Measurements from ENCODE around the gene CRACR2B.

The CRACR2B gene

DNA sequence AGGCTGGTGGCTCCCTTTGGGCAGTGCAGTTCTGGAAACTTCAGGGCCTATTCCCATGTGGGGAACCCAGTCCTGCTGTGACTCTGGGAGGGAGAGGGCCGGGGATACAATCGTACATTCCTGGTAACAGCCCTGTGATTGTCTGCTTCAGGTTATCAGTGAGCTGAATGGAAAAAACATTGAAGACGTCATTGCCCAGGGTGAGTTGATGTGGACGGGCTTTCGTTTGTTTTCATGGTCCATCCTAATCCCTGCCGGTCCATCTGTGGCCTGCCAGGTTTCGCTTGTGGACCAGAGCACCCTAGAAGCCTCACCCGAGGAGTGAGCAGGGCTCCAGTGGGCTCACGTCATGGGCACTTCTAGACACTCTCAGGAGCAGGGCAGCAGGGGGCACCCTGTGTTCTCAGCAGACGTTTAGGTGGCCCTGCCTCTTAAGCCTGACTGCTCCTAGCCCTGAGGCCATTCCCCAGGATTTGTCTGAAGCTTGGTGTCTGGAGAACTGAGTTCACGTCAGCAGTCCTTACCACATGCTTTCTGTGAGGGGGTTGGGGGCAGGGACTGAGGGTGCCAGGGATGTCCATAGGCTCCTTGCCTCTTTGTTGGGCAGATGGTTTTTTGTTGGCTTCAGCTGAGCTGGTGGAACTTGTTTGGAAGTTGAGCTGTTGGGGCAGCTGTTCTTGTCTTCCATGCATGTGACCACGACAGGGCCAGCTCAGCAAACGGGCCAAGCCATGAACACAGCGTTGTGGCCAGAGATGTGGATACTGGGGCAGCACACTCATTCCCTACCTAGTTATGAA, 16.1 kb upstream of the CRACR2B start:
- H3K9ac ChIP-seq (ENCODE audit: low read depth in 1 of 2, low read length in 2 of 2): peak overlapping the region; percentile 85 to 100
- H3K27ac ChIP-seq (ENCODE audit: low read depth, low read length): no peak overlapping the region
- peaks cover 22 to 31% of the 10 kb centered on the region in 2 donors for H3K36me3 ChIP-seq (ENCODE audit: control insufficient read depth in 1 of 2, insufficient read depth in 2 of 2, low read length in 2 of 2)
- peaks cover 19 to 32% of the 10 kb centered on the region in 2 donors for H3K4me1 ChIP-seq (ENCODE audit: control insufficient read depth in 1 of 2, insufficient read depth in 2 of 2, low read length in 2 of 2)
- H3K9me3 ChIP-seq (ENCODE audit: control insufficient read depth in 1 of 2, low read length in 2 of 2): no peaks in the 10 kb centered on the region
- H3K27me3 ChIP-seq (ENCODE audit: control insufficient read depth in 1 of 2, insufficient read depth in 2 of 2, low read length in 2 of 2): no peaks in the 10 kb centered on the region
- H3K4me3 ChIP-seq (ENCODE audit: low read depth in 1 of 2, low read length in 2 of 2): peak overlapping the region; percentile 78 to 94

DNA sequence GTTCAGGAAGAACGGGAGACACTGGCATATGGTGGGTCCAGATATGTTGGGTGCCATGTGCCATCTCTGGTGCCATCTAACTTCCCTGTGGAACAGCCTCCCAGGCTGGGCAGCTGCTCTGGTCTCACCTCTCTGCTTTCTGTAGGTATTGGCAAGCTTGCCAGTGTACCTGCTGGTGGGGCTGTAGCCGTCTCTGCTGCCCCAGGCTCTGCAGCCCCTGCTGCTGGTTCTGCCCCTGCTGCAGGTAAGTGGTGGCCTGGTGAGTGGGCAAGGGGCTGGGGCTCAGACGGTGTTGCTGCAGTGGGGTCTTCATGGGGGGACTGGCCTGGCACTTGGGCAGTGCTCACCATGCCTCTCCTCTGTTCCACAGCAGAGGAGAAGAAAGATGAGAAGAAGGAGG, 15.3 kb upstream of the CRACR2B start:
- Histone ChIP-seq H3K4me1 (ENCODE audit: control insufficient read depth in 1 of 2, insufficient read depth in 2 of 2, low read length in 2 of 2) (peaks cover 19 to 32% of the 10 kb centered on the region in 2 donors), H3K9me3 (ENCODE audit: control insufficient read depth in 1 of 2, low read length in 2 of 2) (no peaks in the 10 kb centered on the region), H3K27me3 (ENCODE audit: control insufficient read depth in 1 of 2, insufficient read depth in 2 of 2, low read length in 2 of 2) (no peaks in the 10 kb centered on the region), H3K36me3 (ENCODE audit: control insufficient read depth in 1 of 2, insufficient read depth in 2 of 2, low read length in 2 of 2) (peaks cover 22 to 31% of the 10 kb centered on the region in 2 donors), H3K27ac (ENCODE audit: low read depth, low read length) (no peak overlapping the region), H3K9ac (ENCODE audit: low read depth in 1 of 2, low read length in 2 of 2) (no peak overlapping the region), H3K4me3 (ENCODE audit: low read depth in 1 of 2, low read length in 2 of 2) (no peak overlapping the region)

DNA sequence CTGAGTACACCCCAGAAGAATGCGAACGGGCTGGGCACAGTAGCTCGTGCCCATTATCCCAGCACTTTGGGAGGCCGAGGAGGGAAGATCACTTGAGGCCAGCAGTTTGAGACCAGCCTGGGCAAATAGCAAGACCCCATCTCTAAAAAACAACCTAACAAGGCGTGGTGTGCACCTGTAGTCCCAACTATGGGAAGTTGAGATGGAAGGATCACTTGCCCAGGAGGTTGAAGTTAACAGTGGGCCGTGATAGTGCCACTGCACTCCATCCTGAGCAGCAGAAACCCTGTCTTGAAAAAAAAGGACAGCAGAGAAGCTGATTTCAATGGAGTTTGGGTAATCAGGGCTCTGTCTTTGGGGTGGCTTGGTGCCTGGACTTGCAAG, 14.7 kb upstream of the CRACR2B start:
- Histone ChIP-seq H3K27ac (ENCODE audit: low read depth, low read length) (no peak overlapping the region), H3K4me3 (ENCODE audit: low read depth in 1 of 2, low read length in 2 of 2) (no peak overlapping the region), H3K36me3 (ENCODE audit: control insufficient read depth in 1 of 2, insufficient read depth in 2 of 2, low read length in 2 of 2) (peaks cover 22 to 31% of the 10 kb centered on the region in 2 donors), H3K4me1 (ENCODE audit: control insufficient read depth in 1 of 2, insufficient read depth in 2 of 2, low read length in 2 of 2) (peaks cover 19 to 28% of the 10 kb centered on the region in 2 donors), H3K27me3 (ENCODE audit: control insufficient read depth in 1 of 2, insufficient read depth in 2 of 2, low read length in 2 of 2) (no peaks in the 10 kb centered on the region), H3K9ac (ENCODE audit: low read depth in 1 of 2, low read length in 2 of 2) (no peak overlapping the region), H3K9me3 (ENCODE audit: control insufficient read depth in 1 of 2, low read length in 2 of 2) (no peaks in the 10 kb centered on the region)

DNA sequence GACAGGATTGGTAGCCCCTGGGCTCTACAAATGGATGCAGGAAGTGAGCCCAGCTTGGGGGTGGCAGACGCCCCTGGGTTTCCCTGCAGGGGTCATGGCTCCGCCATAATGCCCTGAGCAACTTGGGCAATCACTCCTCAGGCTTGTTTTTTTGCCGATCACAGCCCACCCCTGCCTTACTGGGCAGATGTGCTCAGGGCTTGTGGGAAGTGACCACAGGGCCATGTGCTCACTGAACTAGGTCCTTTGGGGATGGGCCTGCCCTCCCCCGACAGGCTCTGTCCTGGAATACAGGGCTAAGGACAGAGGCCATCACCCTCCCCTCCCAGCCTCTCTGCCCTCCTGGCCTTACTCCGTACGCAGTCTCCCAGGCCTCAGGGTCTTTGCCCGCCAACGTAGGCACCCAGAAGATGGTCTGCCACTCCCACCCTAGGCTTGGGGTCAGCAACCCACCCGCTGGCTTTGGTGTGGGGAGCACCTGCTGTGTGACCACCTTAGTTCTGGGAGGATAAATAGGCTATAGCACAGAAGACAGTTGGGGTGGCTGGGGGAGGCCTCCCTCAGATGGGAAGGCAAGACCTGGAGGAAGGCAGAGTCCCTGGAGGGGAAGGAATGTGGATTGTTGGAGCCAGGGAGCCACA, 14.1 kb upstream of the CRACR2B start:
- H3K4me1 ChIP-seq (ENCODE audit: control insufficient read depth in 1 of 2, insufficient read depth in 2 of 2, low read length in 2 of 2): peaks cover 19 to 27% of the 10 kb centered on the region in 2 donors
- no peaks in the 10 kb centered on the region for H3K9me3 ChIP-seq (ENCODE audit: control insufficient read depth in 1 of 2, low read length in 2 of 2)
- H3K4me3 ChIP-seq (ENCODE audit: low read depth in 1 of 2, low read length in 2 of 2): no peak overlapping the region
- no peaks in the 10 kb centered on the region for H3K27me3 ChIP-seq (ENCODE audit: control insufficient read depth in 1 of 2, insufficient read depth in 2 of 2, low read length in 2 of 2)
- H3K27ac ChIP-seq (ENCODE audit: low read depth, low read length): no peak overlapping the region
- no peak overlapping the region for H3K9ac ChIP-seq (ENCODE audit: low read depth in 1 of 2, low read length in 2 of 2)
- H3K36me3 ChIP-seq (ENCODE audit: control insufficient read depth in 1 of 2, insufficient read depth in 2 of 2, low read length in 2 of 2): peaks cover 22 to 31% of the 10 kb centered on the region in 2 donors

DNA sequence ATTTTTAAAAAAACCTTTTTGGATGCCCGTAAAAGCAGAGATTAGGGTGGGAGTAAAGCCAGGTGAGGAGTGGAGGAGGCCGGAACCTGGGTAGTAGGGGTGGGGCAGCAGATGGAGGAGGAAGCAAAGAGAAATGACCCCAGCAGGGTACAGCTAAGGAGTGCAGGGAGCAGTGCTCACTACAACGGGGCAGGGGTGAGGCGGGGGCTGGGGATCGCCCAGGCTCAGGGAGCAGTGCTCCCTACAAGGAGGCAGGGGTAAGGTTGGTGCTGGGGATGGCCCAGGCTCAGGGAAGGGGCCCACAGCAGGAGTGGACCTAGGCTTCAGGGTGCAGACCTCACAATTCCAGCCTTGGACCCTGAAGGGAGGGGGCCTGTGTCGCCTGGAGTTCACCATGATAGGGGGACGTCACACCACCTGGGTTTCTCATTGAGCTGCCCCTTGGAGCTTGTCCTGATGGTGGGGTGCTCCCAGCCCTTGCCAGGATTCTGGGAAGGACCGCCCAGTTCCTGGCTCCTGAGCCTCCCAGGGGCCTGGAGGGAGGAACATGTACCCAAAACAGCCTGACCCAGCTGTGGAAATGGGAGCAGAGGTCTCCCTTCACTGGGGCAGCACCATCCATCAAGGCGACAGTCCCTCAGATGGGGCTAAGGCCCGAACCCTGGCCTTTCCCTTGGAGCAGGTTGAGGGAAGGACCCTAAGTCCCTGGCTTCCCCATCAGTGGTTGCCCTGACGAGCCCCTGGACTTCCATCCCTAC, 11.9 kb upstream of the CRACR2B start:
- Histone ChIP-seq H3K4me3 (ENCODE audit: low read depth in 1 of 2, low read length in 2 of 2) (no peak overlapping the region), H3K9ac (ENCODE audit: low read depth in 1 of 2, low read length in 2 of 2) (no peak overlapping the region), H3K4me1 (ENCODE audit: control insufficient read depth in 1 of 2, insufficient read depth in 2 of 2, low read length in 2 of 2) (peaks cover 23 to 25% of the 10 kb centered on the region in 2 donors), H3K9me3 (ENCODE audit: control insufficient read depth in 1 of 2, low read length in 2 of 2) (no peaks in the 10 kb centered on the region), H3K27ac (ENCODE audit: low read depth, low read length) (no peak overlapping the region), H3K36me3 (ENCODE audit: control insufficient read depth in 1 of 2, insufficient read depth in 2 of 2, low read length in 2 of 2) (peaks cover 22 to 31% of the 10 kb centered on the region in 2 donors), H3K27me3 (ENCODE audit: control insufficient read depth in 1 of 2, insufficient read depth in 2 of 2, low read length in 2 of 2) (no peaks in the 10 kb centered on the region)

DNA sequence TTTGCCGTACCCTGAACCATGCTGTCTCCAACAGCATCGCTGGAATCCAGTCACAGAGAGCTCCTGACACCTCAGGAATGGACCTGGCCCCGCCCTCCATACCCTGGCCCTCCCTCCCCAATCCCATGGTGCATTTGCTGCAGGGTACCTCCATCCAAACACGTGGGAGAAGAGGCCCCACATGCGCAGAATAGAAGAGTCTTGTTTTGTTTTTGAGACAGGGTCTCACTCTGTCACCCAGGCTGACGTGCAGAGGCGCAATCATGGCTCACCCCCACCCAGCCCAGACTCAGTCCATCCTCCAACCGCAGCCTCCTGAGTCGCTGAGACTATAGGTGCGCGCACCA, 11.3 kb upstream of the CRACR2B start:
- H3K9ac ChIP-seq (ENCODE audit: low read depth in 1 of 2, low read length in 2 of 2): no peak overlapping the region
- H3K27ac ChIP-seq (ENCODE audit: low read depth, low read length): no peak overlapping the region
- H3K9me3 ChIP-seq (ENCODE audit: control insufficient read depth in 1 of 2, low read length in 2 of 2): no peaks in the 10 kb centered on the region
- no peak overlapping the region for H3K4me3 ChIP-seq (ENCODE audit: low read depth in 1 of 2, low read length in 2 of 2)
- H3K4me1 ChIP-seq (ENCODE audit: control insufficient read depth in 1 of 2, insufficient read depth in 2 of 2, low read length in 2 of 2): peaks cover 23 to 25% of the 10 kb centered on the region in 2 donors
- H3K27me3 ChIP-seq (ENCODE audit: control insufficient read depth in 1 of 2, insufficient read depth in 2 of 2, low read length in 2 of 2): no peaks in the 10 kb centered on the region
- H3K36me3 ChIP-seq (ENCODE audit: control insufficient read depth in 1 of 2, insufficient read depth in 2 of 2, low read length in 2 of 2): peaks cover 20 to 26% of the 10 kb centered on the region in 2 donors

DNA sequence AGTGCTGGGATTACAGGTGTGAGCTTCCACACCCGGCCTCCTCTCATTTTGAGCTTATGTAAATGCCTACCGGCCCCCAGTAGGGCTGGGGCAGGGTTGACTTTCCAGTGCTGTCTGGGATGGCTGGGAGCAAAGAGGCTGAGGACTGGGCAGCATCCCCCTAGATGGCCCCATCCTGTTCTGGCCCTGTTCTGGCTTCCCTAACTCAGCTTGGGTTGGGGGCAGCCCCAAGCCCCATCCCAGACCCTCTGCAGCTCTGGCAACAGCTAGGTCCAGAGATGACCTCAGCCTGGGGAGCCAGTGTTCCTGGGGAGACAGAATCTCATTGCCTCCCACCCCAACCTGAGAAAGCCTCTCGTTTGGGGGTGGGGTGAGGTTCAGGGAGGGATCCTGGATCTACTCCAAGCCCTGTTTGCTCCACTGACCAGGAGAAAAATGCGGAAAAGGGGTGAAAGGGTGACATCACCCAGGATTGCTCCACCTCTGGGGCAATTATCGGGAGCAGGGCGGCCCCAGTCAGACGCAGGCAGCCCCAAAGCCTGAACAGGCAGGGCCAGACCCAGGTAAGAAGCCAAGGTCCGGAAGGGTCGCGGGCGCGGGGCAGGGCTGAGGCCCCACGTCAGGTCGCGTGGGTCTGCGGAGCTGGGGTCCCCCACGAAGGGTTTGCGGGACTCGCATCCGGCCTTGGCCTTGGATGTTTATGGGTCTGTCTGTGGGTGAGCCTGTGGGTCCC, 9.2 kb upstream of the CRACR2B start, which contains the start of gene PNPLA2:
TSS of gene PNPLA2 (plus strand) at position 519 of the 733 bp plus-strand sequence. CDS start 805 bp downstream, outside the sequence.
- H3K36me3 ChIP-seq (ENCODE audit: control insufficient read depth in 1 of 2, insufficient read depth in 2 of 2, low read length in 2 of 2): peaks cover 0 to 9% of the 10 kb centered on the region in 2 donors
- peak within 1 kb of the TSS; percentile 75 to 87 for H3K4me3 ChIP-seq (ENCODE audit: low read depth in 1 of 2, low read length in 2 of 2)
- peak within 1 kb of the TSS; percentile 79 to 88 for H3K9ac ChIP-seq (ENCODE audit: low read depth in 1 of 2, low read length in 2 of 2)
- no peaks in the 10 kb centered on the region for H3K27me3 ChIP-seq (ENCODE audit: control insufficient read depth in 1 of 2, insufficient read depth in 2 of 2, low read length in 2 of 2)
- H3K9me3 ChIP-seq (ENCODE audit: control insufficient read depth in 1 of 2, low read length in 2 of 2): no peaks in the 10 kb centered on the region
- H3K4me1 ChIP-seq (ENCODE audit: control insufficient read depth in 1 of 2, insufficient read depth in 2 of 2, low read length in 2 of 2): peaks cover 28 to 29% of the 10 kb centered on the region in 2 donors
- H3K27ac ChIP-seq (ENCODE audit: low read depth, low read length): peak within 1 kb of the TSS; percentile 96

DNA sequence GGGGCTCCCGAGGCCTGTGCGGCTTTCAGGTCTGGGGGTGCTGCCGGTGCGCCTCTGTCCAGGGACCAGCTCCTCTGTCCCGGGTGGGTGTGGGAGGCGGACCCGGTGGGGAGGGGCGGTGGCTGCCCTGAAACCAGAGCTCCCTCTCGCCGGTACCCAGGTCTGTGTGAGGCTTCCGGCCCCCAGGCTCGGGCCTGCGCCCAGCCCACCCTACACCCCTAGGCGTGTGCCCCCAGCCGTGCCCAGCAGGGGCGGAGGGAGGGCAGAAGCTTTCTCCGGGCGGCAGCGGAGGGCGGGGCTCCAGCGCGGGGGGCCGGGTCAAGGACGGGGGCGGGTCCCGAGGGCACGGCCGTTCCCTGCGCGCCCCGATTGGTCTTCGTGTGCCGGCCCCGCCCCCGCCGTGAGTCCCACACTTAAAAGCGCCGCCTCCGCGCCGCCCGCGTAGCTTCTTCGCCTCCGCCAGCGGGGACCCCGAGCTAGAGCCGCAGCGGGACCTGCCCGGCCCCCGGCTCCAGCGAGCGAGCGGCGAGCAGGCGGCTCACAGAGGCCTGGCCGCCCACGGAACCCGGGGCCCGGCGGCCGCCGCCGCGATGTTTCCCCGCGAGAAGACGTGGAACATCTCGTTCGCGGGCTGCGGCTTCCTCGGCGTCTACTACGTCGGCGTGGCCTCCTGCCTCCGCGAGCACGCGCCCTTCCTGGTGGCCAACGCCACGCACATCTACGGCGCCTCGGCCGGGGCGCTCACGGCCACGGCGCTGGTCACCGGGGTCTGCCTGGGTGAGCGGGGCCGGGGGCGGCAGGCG, 8.4 kb upstream of the CRACR2B start:
- Histone ChIP-seq H3K27ac (ENCODE audit: low read depth, low read length) (peak overlapping the region; percentile 96), H3K4me1 (ENCODE audit: control insufficient read depth in 1 of 2, insufficient read depth in 2 of 2, low read length in 2 of 2) (peaks cover 28 to 29% of the 10 kb centered on the region in 2 donors), H3K9me3 (ENCODE audit: control insufficient read depth in 1 of 2, low read length in 2 of 2) (no peaks in the 10 kb centered on the region), H3K36me3 (ENCODE audit: control insufficient read depth in 1 of 2, insufficient read depth in 2 of 2, low read length in 2 of 2) (peaks cover 0 to 8% of the 10 kb centered on the region in 2 donors), H3K9ac (ENCODE audit: low read depth in 1 of 2, low read length in 2 of 2) (peak overlapping the region; percentile 79 to 88), H3K4me3 (ENCODE audit: low read depth in 1 of 2, low read length in 2 of 2) (peak overlapping the region; percentile 75 to 87), H3K27me3 (ENCODE audit: control insufficient read depth in 1 of 2, insufficient read depth in 2 of 2, low read length in 2 of 2) (no peaks in the 10 kb centered on the region)

All from duodenal mucosa (tissue), 2 donors.